HG02943 (cell line): ENCODE data around the gene LCLAT1.
"Not testable (repeated sequence)": the region's sequence is repeated elsewhere in the genome, so short reads cannot be mapped to it uniquely, and the experiment has no call there.

ENCODE experiments used
- ATAC-seq: cut with Tn5 transposase; IDR thresholded peaks from one replicate; pipeline ENCODE4 v1.9.1; 2021; ENCODE audit warnings: mild to moderate bottlenecking, low read depth, moderate library complexity; ENCODE audit not compliant: unreplicated experiment

Gene LCLAT1

GRCh38 chr2:30484995-30485394, 37.9 kb downstream of the LCLAT1 start:
- no peak for ATAC-seq

GRCh38 chr2:30486655-30487054, 39.6 kb downstream of the LCLAT1 start:
- ATAC-seq, result no peak

GRCh38 chr2:30487603-30488002, 40.6 kb downstream of the LCLAT1 start:
- ATAC-seq, result no peak

GRCh38 chr2:30488012-30488659, 41.1 kb downstream of the LCLAT1 start:
- no peak for ATAC-seq

GRCh38 chr2:30491225-30491624, 44.2 kb downstream of the LCLAT1 start:
- ATAC-seq, result no peak

GRCh38 chr2:30492185-30492584, 45.1 kb downstream of the LCLAT1 start:
- ATAC-seq, result no peak

- ATAC-seq, result no peak
Measured at GRCh38 chr2:30492619-30493018, 45.6 kb downstream of the LCLAT1 start.

GRCh38 chr2:30493440-30493839, 46.4 kb downstream of the LCLAT1 start:
- no peak for ATAC-seq

GRCh38 chr2:30495896-30496295, 48.9 kb downstream of the LCLAT1 start:
- ATAC-seq, result not testable (repeated sequence)

- no peak for ATAC-seq
Measured at GRCh38 chr2:30499681-30500080, 52.6 kb downstream of the LCLAT1 start.

GRCh38 chr2:30500699-30501098, 53.7 kb downstream of the LCLAT1 start:
- ATAC-seq, result no peak

GRCh38 chr2:30502310-30502709, 55.3 kb downstream of the LCLAT1 start:
- no peak for ATAC-seq

GRCh38 chr2:30503007-30503694, 56.1 kb downstream of the LCLAT1 start:
- ATAC-seq, result no peak

GRCh38 chr2:30503695-30504052, 56.6 kb downstream of the LCLAT1 start:
- ATAC-seq, result no peak

- no peak for ATAC-seq
Measured at GRCh38 chr2:30504731-30505130, 57.7 kb downstream of the LCLAT1 start.

GRCh38 chr2:30505500-30506180, 58.6 kb downstream of the LCLAT1 start:
- no peak for ATAC-seq

GRCh38 chr2:30507460-30507859, 60.4 kb downstream of the LCLAT1 start:
- not testable (repeated sequence) for ATAC-seq

GRCh38 chr2:30509716-30510115, 62.7 kb downstream of the LCLAT1 start:
- ATAC-seq, result no peak

- ATAC-seq, result no peak
Measured at GRCh38 chr2:30510409-30510808, 63.4 kb downstream of the LCLAT1 start.

GRCh38 chr2:30511122-30512083, 64.4 kb downstream of the LCLAT1 start:
- ATAC-seq, result no peak
